Eye (tissue), 1 donor: ENCODE results near the gene SNED1.

Experiments
- DNase-seq: peaks from one replicate; pipeline ENCODE4 v3.0.0-alpha.2; 2015

Gene SNED1

DNA sequence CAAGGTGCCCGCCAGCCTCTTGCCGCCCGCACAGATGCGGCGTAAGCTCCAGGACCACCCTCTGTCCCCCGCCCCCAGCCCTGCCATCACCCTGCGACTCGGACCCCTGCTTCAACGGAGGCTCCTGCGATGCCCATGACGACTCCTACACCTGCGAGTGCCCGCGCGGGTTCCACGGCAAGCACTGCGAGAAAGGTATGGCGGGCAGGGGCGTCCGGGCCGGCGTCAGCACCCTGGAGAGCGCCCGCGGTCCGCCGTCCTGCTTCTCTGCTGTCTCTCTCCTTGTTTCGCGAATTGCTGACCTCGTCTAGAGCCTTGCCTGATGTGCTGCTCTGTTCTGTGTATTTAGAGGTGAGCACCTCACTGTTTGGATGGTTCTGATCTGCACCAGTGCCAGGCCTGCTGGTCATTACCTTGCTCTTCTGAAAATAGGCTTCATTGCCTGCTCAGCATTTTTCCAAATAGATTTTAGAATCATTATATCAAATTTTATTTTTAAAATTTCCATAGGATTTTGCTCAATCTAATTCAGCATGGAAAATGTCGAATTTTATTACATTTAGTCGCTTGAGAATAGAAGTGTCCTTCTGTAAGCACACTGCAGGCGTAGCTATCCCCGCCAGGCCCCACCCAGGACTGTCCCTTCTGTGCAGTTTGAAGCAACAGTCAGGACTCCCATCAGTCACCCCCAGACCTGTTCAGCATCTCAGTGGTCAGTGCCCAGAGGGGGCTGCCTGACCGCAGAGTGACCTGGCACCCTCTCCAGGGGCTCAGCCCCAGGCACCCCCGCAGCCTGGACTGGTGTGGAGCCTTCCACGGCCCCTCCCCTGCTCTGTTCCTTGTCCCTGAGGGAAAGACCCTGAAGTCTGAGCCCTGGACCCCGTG, 51.6 kb downstream of the SNED1 start:
- peak; percentile 61 for DNase-seq

DNA sequence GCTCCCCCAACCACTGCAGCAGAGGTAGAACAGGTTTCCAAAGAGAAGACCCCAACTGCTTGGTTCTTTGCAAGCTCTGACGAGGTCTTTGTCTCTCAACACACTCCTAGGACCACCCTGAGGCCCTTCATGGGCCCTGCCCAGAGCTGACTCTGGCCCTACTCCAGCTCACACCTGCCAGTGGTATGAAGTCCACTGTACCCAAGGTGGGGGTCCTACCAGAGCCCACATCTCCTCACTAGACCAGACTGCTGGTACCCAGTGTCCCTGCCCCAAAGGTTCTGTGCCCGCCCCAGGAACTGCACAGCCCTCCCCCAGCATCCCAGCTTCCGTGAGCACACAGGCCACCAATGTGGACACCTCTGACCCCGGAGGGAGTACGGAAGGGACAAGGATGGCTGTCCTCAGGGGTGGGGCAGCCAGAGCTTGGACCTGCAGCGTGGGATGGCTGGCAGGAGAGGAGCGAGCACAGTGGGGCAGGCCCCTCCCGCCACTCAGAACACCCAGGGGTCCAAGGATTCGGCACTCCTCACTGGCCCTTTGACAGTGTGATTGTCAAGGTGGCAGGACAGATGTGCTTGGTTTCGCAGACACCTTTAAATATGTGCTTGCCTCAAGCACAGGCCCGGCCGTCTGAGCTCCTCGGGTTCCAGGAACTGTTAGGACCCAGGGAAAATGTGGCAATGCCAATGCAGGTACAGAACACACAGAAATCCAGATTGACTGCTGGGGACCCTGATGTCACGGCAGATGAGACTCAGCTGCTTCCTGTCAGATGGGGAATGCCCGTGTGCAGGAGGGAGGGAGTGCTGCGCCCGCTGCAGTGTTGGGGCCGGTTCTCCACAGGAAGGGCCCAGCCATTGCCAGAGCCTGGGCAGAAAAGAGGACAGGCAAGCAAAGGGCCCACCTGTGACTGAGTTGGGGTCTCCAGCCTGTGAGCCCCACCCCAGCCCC, 52.5 kb downstream of the SNED1 start:
- no peak for DNase-seq

DNA sequence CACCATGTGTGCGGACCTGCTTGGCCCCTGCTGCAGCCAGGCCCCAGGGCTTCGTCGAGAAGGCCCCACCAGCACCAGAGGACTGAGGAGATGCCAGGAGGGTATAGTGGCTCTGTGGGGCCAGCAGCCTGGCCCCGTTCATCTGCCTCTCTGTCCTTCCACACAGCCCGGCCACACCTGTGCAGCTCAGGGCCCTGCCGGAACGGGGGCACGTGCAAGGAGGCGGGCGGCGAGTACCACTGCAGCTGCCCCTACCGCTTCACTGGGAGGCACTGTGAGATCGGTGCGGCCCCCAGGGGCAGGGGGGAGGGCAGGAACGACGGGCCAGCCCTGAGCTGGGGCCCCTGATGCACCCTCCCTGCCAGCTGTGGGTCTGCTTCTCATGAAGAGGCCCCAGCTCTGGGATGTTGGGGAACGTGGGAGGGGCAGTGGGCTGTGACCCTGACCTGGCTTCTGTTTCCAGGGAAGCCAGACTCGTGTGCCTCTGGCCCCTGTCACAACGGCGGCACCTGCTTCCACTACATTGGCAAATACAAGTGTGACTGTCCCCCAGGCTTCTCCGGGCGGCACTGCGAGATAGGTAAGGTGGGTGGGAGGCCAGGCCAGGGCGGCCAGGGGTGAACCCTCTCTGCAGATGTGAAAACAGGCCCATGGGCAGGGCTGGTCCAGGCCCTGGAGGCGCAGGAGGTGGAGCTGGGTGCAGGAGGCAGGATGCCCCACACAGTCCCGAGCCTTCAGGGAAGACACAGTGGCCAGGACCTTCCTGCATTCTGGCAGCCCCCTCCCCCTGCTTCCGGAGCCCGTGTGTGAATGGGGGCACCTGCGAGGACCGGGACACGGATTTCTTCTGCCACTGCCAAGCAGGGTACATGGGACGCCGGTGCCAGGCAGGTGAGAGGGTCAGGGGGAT, 53.4 kb downstream of the SNED1 start:
- DNase-seq = no peak

GRCh38 chr2:241052677-241053360, 54.4 kb downstream of the SNED1 start:
- no peak for DNase-seq

GRCh38 chr2:241053576-241054251, 55.3 kb downstream of the SNED1 start:
- no peak for DNase-seq

GRCh38 chr2:241061275-241061674, 62.9 kb downstream of the SNED1 start:
- no peak for DNase-seq

DNA sequence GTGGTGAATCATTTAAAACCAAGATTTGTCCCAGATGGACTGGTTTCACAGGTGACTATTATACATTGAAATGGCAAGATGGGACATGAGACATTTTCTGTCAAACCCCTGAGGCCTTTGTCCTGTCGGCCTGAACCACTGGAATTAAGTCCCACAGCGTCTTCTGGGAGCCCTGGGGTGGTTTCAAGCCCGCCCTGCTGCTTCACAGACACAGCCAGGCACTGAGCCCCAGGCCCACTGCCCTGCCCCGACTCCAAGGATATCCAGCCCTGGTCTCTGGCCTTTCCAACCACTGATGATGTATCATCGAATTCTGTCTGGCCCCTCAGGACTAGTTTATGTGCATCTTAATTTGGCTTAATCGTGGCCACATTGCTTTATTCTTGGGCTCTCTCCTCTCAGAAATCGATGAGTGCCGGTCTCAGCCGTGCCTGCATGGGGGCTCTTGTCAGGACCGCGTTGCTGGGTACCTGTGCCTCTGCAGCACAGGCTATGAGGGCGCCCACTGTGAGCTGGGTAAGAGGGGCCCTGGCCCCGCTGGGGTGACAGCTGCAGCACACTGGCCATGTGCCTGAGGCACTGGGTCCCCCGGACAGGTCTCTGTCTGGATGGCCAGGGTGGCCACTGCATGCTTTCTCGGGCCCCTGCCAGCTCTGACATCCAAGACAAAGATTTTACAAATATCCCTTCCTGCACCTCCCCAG, 64.1 kb downstream of the SNED1 start:
- no peak for DNase-seq

- no peak for DNase-seq
These were observed 64.7 kb downstream of the SNED1 start for GRCh38 chr2:241063093-241063551.

DNA sequence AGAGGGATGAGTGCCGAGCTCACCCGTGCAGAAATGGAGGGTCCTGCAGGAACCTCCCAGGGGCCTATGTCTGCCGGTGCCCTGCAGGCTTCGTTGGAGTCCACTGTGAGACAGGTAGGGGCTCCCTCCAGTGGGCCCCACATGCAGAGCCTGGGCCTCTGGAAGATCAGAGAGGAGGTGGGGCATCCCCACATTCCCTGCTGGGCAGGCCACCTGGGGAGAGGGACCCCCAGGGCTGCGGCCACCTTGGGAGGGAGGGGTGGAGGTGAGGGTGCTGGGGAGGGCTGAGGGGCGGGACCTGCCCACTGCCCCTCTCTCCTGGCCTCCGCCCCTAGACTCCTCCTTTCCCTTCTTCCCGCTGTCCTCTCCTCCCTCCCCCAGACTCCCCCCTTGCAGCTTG, 65.2 kb downstream of the SNED1 start:
- no peak for DNase-seq

- DNase-seq = no peak
These were observed 65.8 kb downstream of the SNED1 start for GRCh38 chr2:241064008-241064801.

DNA sequence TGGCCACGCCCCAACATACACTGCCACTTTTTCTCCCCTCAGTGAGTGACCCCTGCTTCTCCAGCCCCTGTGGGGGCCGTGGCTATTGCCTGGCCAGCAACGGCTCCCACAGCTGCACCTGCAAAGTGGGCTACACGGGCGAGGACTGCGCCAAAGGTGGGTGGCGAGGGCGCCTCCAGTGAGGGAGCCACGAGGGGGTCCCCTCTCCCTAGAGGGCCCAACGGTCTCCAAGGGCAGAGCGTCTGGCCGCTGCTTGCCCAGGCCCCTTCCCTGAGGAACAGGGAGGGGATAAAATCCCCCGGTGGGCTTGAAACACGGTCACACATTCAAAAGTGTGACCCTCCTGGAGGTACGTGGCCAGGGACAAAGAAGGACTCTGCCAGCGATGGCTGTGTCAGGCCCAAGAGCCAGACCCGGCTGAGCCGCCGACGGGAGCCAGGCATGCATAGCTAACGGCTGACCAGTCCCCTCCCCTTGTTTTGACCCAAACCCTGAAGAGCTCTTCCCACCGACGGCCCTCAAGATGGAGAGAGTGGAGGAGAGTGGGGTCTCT, 66.5 kb downstream of the SNED1 start:
- DNase-seq = no peak

DNA sequence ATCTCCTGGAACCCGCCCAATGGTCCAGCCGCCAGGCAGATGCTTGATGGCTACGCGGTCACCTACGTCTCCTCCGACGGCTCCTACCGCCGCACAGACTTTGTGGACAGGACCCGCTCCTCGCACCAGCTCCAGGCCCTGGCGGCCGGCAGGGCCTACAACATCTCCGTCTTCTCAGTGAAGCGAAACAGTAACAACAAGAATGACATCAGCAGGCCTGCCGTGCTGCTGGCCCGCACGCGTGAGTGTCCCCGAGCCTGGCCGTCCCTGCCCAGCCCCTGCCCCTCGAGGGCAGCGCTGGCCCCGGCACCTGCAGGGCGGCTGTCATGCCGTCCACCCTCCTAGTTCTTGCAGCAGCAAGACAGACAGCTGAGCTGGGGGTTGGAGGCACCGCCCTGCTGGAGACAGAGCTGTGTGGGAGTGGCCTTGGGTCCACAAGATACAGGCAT, 67.0 kb downstream of the SNED1 start:
- no peak for DNase-seq

DNA sequence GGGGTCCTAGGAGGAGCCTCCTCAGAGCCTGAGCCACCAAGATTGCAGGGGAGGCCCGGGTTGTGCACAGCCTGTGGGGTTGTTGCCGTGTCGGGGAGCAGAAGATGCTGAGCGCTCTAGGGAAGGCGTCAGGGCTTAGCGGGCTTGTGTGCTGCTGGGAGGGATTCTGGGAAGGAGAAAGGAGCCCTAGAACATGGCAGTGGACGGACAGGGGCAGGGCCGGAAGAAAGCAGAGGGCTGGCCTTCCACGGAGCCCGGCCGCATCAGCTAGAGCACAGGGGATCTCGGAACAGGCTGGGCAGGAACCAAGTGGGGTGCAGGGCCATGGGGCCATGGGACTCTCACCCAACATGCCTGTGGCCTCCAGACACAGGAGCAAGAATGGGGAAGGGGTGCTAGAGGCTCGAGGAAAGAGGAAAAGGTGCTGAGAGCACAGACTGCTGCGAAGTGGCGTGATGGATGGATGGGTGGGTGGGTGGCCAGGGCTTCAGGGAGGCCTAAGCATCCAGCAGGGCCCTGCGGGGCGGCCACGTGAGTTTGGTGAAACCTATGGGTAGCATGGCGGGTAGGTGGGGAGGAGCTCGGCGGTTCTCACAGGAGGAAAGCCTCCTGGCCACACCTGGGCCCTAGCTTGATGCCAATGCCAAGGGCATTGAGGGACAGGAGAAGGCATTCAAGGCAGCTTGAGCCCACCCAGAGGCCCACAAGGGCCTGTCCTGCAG, 67.9 kb downstream of the SNED1 start:
- no peak for DNase-seq

DNA sequence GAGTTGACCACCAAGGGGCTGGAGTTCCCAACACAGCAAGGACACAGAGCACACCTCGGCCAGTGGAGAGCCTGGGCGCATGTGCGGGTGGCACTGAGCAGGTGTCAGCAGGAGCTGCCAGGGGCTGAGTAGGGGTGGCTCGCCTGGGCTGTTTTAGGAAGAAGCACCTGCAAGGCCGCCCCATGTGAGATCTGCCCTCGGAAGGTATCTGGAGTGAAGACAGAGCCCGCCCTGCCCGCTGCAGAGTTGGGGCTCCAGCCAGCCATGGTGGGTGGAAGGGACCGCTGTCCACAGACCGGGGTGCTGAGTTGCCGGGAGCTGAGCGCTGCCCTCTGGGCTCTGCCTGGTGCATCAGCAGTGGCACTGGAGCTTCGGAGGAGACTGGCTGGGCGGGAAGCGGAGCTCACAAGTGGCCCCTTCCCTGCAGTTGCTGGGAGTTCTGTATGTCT, 68.5 kb downstream of the SNED1 start:
- DNase-seq = no peak

GRCh38 chr2:241067501-241068135, 69.2 kb downstream of the SNED1 start:
- no peak for DNase-seq

DNA sequence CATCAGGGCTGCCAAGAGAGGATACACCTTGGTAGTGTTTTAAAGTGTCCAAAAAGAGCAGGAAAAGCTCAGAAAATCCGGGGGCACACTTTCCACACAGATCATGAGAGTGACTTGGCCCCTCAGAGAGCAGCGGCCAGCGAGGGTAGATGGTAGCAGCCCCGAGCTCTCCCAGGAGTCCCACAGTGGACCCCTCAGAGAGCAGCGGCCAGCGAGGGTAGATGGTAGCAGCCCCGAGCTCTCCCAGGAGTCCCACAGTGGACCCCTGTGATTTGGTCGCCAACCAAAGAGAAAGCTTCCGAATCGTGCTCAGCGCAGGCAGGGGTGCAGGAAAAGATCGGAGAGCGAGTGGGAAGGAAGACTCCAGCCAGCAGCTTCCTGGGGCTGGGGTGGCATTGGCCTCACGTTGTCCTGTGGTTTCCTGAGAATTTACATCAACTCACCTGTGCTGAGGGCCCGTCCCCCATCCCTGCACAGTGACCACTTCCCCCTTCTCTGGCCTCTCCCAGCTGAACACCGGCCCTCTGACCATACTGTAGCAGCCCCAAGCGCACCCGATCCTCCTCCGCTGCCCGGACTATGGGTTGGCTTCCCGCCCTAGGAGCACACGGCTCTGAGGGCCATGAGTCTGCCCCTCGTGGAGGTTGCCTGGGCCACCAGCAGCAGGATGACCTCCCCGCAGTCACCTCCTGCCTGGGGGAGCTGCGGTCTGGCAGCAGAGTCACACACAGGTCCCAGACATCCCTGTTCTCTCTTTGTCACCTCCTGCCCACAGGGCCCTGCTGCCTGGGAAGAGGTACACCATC, 69.9 kb downstream of the SNED1 start:
- DNase-seq = no peak
